Fibroblast of skin of right quadriceps (primary cell): Measurements from ENCODE around the gene CCT8L2.
"Not testable (repeated sequence)": the region's sequence is repeated elsewhere in the genome, so short reads cannot be mapped to it uniquely, and the experiment has no call there.

Experiments used
- DNase-seq: peaks from one replicate; pipeline ENCODE4 v3.0.0-alpha.2; 2013

Gene CCT8L2

GRCh38 chr22:16592710-16593109 is at the start of gene CCT8L2:
Gene CCT8L2, minus strand, starts transcription at chr22:16592810. Its CDS starts 260 bp downstream, at chr22:16592550.
- DNase-seq: not testable (repeated sequence)

GRCh38 chr22:16635442-16635841 is 42.8 kb upstream of the CCT8L2 start:
- DNase-seq: not testable (repeated sequence)

- not testable (repeated sequence) for DNase-seq
Measured at GRCh38 chr22:16634092-16634491, 41.5 kb upstream of the CCT8L2 start.

GRCh38 chr22:16628476-16628875 is 35.9 kb upstream of the CCT8L2 start:
- not testable (repeated sequence) for DNase-seq

- DNase-seq: not testable (repeated sequence)
Measured at GRCh38 chr22:16625018-16625417, 32.4 kb upstream of the CCT8L2 start.

- not testable (repeated sequence) for DNase-seq
Measured at GRCh38 chr22:16623595-16623994, 31.0 kb upstream of the CCT8L2 start.

- not testable (repeated sequence) for DNase-seq
Measured at GRCh38 chr22:16617516-16617915, 24.9 kb upstream of the CCT8L2 start.

GRCh38 chr22:16616390-16616938 is 23.9 kb upstream of the CCT8L2 start:
- DNase-seq: not testable (repeated sequence)

- DNase-seq: not testable (repeated sequence)
Measured at GRCh38 chr22:16615606-16616245, 23.1 kb upstream of the CCT8L2 start.

GRCh38 chr22:16609548-16610261 is 17.1 kb upstream of the CCT8L2 start:
- DNase-seq: no peak

- no peak for DNase-seq
Measured at GRCh38 chr22:16608931-16609330, 16.3 kb upstream of the CCT8L2 start.

GRCh38 chr22:16604257-16604998 is 11.8 kb upstream of the CCT8L2 start:
- DNase-seq: not testable (repeated sequence)

GRCh38 chr22:16603770-16604242 is 11.2 kb upstream of the CCT8L2 start:
- DNase-seq: not testable (repeated sequence)

- DNase-seq: no peak
Measured at GRCh38 chr22:16603448-16603768, 10.8 kb upstream of the CCT8L2 start.

- DNase-seq: not testable (repeated sequence)
Measured at GRCh38 chr22:16602728-16603447, 10.3 kb upstream of the CCT8L2 start.

- not testable (repeated sequence) for DNase-seq
Measured at GRCh38 chr22:16602224-16602727, 9.7 kb upstream of the CCT8L2 start.

- no peak for DNase-seq
Measured at GRCh38 chr22:16601437-16602223, 9.0 kb upstream of the CCT8L2 start.

- DNase-seq: not testable (repeated sequence)
Measured at GRCh38 chr22:16600644-16601436, 8.2 kb upstream of the CCT8L2 start.

GRCh38 chr22:16599648-16600047 is 7.0 kb upstream of the CCT8L2 start:
- not testable (repeated sequence) for DNase-seq

- not testable (repeated sequence) for DNase-seq
Measured at GRCh38 chr22:16595251-16595650, 2.6 kb upstream of the CCT8L2 start.

GRCh38 chr22:16594026-16594425 is 1.4 kb upstream of the CCT8L2 start:
- no peak for DNase-seq
